DOHH2 (cell line): ENCODE measurements around the gene SHISAL1.

Source experiments
- EZH2phosphoT487 ChIP-seq: fragments of 200-600 bp; sonication (generic); IDR thresholded peaks from 2 replicates; pipeline ENCODE4 v1.6.1; 2017; ENCODE audit warnings: borderline replicate concordance, mild to moderate bottlenecking, antibody characterized with exemption, low read length, moderate library complexity, mixed read lengths
- TF ChIP-seq, protein P1 (sequence below): fragments of 200-600 bp; sonication (generic); IDR thresholded peaks from one replicate; pipeline ENCODE4 v1.5.1; 2014; ENCODE audit warnings: antibody characterized with exemption, mild to moderate bottlenecking, low read depth, low read length; ENCODE audit not compliant: poor library complexity, severe bottlenecking

DNA sequence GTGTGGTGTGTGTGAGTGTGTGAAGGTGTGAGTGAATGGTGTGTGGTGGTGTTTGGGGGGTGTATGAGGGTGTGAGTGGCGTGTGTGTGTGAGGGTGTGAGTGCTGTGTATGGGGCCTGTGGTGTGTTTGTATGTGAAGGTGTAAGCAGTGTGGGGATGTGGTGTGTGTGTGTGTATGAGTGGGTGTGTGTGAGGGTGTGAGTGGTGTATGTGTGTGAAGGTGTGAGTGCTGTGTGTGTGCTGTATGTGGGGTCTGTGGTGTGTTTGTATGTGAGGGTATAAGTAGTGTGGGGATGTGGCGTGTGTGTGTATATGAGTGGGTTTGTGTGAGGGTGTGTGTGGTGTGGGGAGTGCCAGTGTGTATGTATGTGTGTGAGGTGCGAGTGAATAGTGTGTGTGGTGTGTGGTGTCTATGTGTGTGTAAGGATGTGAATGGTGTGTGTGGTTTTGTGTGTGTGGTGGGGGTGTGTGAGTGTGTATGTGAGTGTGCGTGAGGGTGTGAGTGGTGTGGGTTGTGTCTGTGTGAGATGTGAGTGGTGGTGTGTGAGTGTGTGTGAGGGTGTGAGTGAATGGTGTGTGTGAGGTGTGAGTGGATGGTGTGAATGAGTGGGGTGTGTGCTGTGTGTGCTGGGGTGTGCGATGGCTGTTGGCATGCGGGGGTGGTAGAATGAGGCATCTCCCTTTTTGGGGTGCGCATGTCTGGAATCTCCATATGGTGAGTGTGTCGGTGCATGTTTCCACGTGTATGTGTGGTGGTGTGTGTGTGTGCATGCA lies 22.5 kb upstream of the SHISAL1 start:
- TF ChIP-seq, protein P1, sequence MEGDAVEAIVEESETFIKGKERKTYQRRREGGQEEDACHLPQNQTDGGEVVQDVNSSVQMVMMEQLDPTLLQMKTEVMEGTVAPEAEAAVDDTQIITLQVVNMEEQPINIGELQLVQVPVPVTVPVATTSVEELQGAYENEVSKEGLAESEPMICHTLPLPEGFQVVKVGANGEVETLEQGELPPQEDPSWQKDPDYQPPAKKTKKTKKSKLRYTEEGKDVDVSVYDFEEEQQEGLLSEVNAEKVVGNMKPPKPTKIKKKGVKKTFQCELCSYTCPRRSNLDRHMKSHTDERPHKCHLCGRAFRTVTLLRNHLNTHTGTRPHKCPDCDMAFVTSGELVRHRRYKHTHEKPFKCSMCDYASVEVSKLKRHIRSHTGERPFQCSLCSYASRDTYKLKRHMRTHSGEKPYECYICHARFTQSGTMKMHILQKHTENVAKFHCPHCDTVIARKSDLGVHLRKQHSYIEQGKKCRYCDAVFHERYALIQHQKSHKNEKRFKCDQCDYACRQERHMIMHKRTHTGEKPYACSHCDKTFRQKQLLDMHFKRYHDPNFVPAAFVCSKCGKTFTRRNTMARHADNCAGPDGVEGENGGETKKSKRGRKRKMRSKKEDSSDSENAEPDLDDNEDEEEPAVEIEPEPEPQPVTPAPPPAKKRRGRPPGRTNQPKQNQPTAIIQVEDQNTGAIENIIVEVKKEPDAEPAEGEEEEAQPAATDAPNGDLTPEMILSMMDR, result no peak
- TF ChIP-seq EZH2phosphoT487, result no peak
